HEK293 (cell line): ENCODE measurements around the gene SLC35F5.

ENCODE experiments used
- CTCF ChIA-PET: fragments of 350-600 bp; formaldehyde crosslinking; extraction: SDS; loops from one replicate; lab custom pipeline; 2021; ENCODE audit warnings: antibody characterized with exemption; lab: Yijun Ruan, JAX
- POLR2A ChIA-PET: fragments of 300-600 bp; formaldehyde crosslinking; extraction: SDS; loops from one replicate; lab custom pipeline; 2020; ENCODE audit warnings: antibody characterized with exemption, inconsistent platforms; lab: Yijun Ruan, JAX
- H3K27ac ChIP-seq: fragments of 200-500 bp; sonication (Bioruptor generic); 2 replicates; pipeline ENCODE4 v1.5.1; 2014; ENCODE audit warnings: low read depth, low read length, control low read depth, inconsistent platforms; ENCODE audit errors: extremely low read depth
- H3K36me3 ChIP-seq, 2 experiments: fragments of 200-500 bp in 1 of 2; sonication (Bioruptor generic) in 1 of 2; 1 replicate in 1 of 2; 2 replicates in 1 of 2; pipeline ENCODE4 v1.5.1; 2014 to 2017; ENCODE audit warnings: inconsistent platforms in 2 of 2, low read length in 2 of 2; ENCODE audit not compliant: control insufficient read depth in 2 of 2, insufficient read depth in 1 of 2
- H3K4me1 ChIP-seq: fragments of 200-500 bp; sonication (Bioruptor generic); 2 replicates; pipeline ENCODE4 v1.5.1; 2014; ENCODE audit warnings: mild to moderate bottlenecking, low read length, inconsistent platforms; ENCODE audit not compliant: control insufficient read depth, insufficient read depth
- H3K4me3 ChIP-seq: 2 replicates; pipeline ENCODE4 v1.5.1; 2011; ENCODE audit warnings: low read depth, mild to moderate bottlenecking, control low read depth, low read length, moderate library complexity
- H3K9me3 ChIP-seq: fragments of 200-500 bp; sonication (Bioruptor generic); 2 replicates; pipeline ENCODE4 v1.5.1; 2014; ENCODE audit warnings: low read depth, low read length, inconsistent platforms; ENCODE audit not compliant: control insufficient read depth, insufficient read depth
- CTCF ChIP-seq: fragments of 450-650 bp; formaldehyde crosslinking; IDR thresholded peaks from 2 replicates; pipeline ENCODE4 v1.5.1; 2016; ENCODE audit warnings: missing biosample characterization, missing genetic modification characterization
- FEZF1 ChIP-seq: fragments of 450-650 bp; formaldehyde crosslinking; IDR thresholded peaks from 2 replicates; pipeline ENCODE4 v1.5.1; 2016; ENCODE audit warnings: missing biosample characterization, missing genetic modification characterization
- KLF1 ChIP-seq: fragments of 450-650 bp; formaldehyde crosslinking; IDR thresholded peaks from 2 replicates; pipeline ENCODE4 v1.5.1; 2016; ENCODE audit warnings: missing biosample characterization, missing genetic modification characterization
- PRDM1 ChIP-seq: fragments of 450-650 bp; formaldehyde crosslinking; IDR thresholded peaks from 2 replicates; pipeline ENCODE4; 2016; ENCODE audit warnings: missing biosample characterization, missing genetic modification characterization
- SALL2 ChIP-seq: fragments of 450-650 bp; formaldehyde crosslinking; IDR thresholded peaks from 2 replicates; pipeline ENCODE4 v1.5.0; 2017; ENCODE audit warnings: missing biosample characterization, mild to moderate bottlenecking, missing genetic modification characterization, borderline replicate concordance
- TCF7L2 ChIP-seq: IDR thresholded peaks from 2 replicates; pipeline ENCODE4 v1.6.1; 2011; ENCODE audit warnings: low read depth, mild to moderate bottlenecking, inconsistent platforms, low read length, moderate library complexity, borderline replicate concordance
- TRIM28 ChIP-seq: IDR thresholded peaks from 2 replicates; pipeline ENCODE4 v1.6.1; 2011; ENCODE audit warnings: low read length, control low read depth, borderline replicate concordance
- ZBTB10 ChIP-seq: fragments of 450-650 bp; formaldehyde crosslinking; IDR thresholded peaks from 2 replicates; pipeline ENCODE4 v1.5.1; 2016; ENCODE audit warnings: missing biosample characterization, missing genetic modification characterization
- ZBTB7A ChIP-seq: fragments of 450-650 bp; formaldehyde crosslinking; IDR thresholded peaks from 2 replicates; pipeline ENCODE4 v1.5.1; 2016; ENCODE audit warnings: low read depth, missing biosample characterization, missing genetic modification characterization
- ZNF211 ChIP-seq: fragments of 450-650 bp; formaldehyde crosslinking; IDR thresholded peaks from 2 replicates; pipeline ENCODE4 v1.5.1; 2016; ENCODE audit warnings: low read depth, missing biosample characterization, missing genetic modification characterization
- ZNF239 ChIP-seq: fragments of 450-650 bp; formaldehyde crosslinking; IDR thresholded peaks from 2 replicates; pipeline ENCODE4 v1.5.1; 2016; ENCODE audit warnings: missing biosample characterization, missing genetic modification characterization
- ZNF335 ChIP-seq: fragments of 450-650 bp; formaldehyde crosslinking; conservative IDR thresholded peaks from 2 replicates; pipeline ENCODE4 v1.5.1; 2016; ENCODE audit warnings: missing biosample characterization, missing genetic modification characterization
- ZNF473 ChIP-seq: fragments of 450-650 bp; formaldehyde crosslinking; IDR thresholded peaks from 2 replicates; pipeline ENCODE4 v1.5.1; 2017; ENCODE audit warnings: missing biosample characterization, missing genetic modification characterization
- ZNF549 ChIP-seq: fragments of 450-650 bp; IDR thresholded peaks from 2 replicates; pipeline ENCODE4 v1.5.1; 2018; ENCODE audit warnings: missing biosample characterization, missing genetic modification characterization, mild to moderate bottlenecking, inconsistent platforms, moderate library complexity
- ZNF558 ChIP-seq: fragments of 450-650 bp; formaldehyde crosslinking; IDR thresholded peaks from 2 replicates; pipeline ENCODE4 v1.5.1; 2016; ENCODE audit warnings: missing biosample characterization, missing genetic modification characterization
- ZNF585B ChIP-seq: fragments of 450-650 bp; formaldehyde crosslinking; IDR thresholded peaks from 2 replicates; pipeline ENCODE4 v1.5.1; 2016; ENCODE audit warnings: missing biosample characterization, missing genetic modification characterization
- ZNF610 ChIP-seq: fragments of 450-650 bp; formaldehyde crosslinking; IDR thresholded peaks from 2 replicates; pipeline ENCODE4 v1.5.1; 2016; ENCODE audit warnings: missing biosample characterization, missing genetic modification characterization, borderline replicate concordance
- ZNF621 ChIP-seq: fragments of 450-650 bp; formaldehyde crosslinking; IDR thresholded peaks from 2 replicates; pipeline ENCODE4 v1.5.1; 2017; ENCODE audit warnings: missing biosample characterization, missing genetic modification characterization
- ZNF623 ChIP-seq: fragments of 450-650 bp; formaldehyde crosslinking; IDR thresholded peaks from 2 replicates; pipeline ENCODE4 v1.5.1; 2016; ENCODE audit warnings: missing biosample characterization, missing genetic modification characterization
- ZNF658 ChIP-seq: fragments of 450-650 bp; formaldehyde crosslinking; IDR thresholded peaks from 2 replicates; pipeline ENCODE4; 2016; ENCODE audit warnings: missing biosample characterization, missing genetic modification characterization
- ZNF777 ChIP-seq: fragments of 450-650 bp; formaldehyde crosslinking; IDR thresholded peaks from 2 replicates; pipeline ENCODE4 v1.5.1; 2017; ENCODE audit warnings: missing biosample characterization, missing genetic modification characterization, borderline replicate concordance
- ZXDB ChIP-seq: fragments of 450-650 bp; formaldehyde crosslinking; IDR thresholded peaks from 2 replicates; pipeline ENCODE4 v1.5.1; 2016; ENCODE audit warnings: missing biosample characterization, missing genetic modification characterization
- TF ChIP-seq, protein P1 (sequence below): fragments of 450-650 bp; formaldehyde crosslinking; IDR thresholded peaks from 2 replicates; pipeline ENCODE4 v1.5.1; 2016; ENCODE audit warnings: missing biosample characterization, missing genetic modification characterization
- TF ChIP-seq, protein P2 (sequence below): fragments of 450-650 bp; formaldehyde crosslinking; IDR thresholded peaks from 2 replicates; pipeline ENCODE4 v1.5.1; 2016; ENCODE audit warnings: missing biosample characterization, missing genetic modification characterization
- TF ChIP-seq, protein P3 (sequence below): fragments of 450-650 bp; formaldehyde crosslinking; IDR thresholded peaks from 2 replicates; pipeline ENCODE4 v1.5.1; 2016; ENCODE audit warnings: missing biosample characterization, missing genetic modification characterization

The SLC35F5 gene

GRCh38 chr2:113724010-113724409, 32.4 kb downstream of the SLC35F5 start:
- TF ChIP-seq SALL2 (tag by site-specific recombination) (no peak), FEZF1 (tag by site-specific recombination) (peak; percentile 34; the same call in 1 of the 2 replicates), TRIM28 (no peak)
- ChIA-PET POLR2A (no interaction called here), CTCF (interaction anchor here (0.5 to 1.4 kb wide), 4 partner anchors 13 to 46 kb away, joined by 3 to 7 read pairs (median 4); partner anchors contain the start of gene SLC35F5)
- H3K4me1 ChIP-seq: no peaks in the 10 kb centered on the region
- no peaks in the 10 kb centered on the region for H3K9me3 ChIP-seq
- H3K4me3 ChIP-seq: no peak overlapping the region
- H3K36me3 ChIP-seq: peaks cover 4 to 36% of the 10 kb centered on the region in 2 experiments
- H3K27ac ChIP-seq: no peak overlapping the region

DNA sequence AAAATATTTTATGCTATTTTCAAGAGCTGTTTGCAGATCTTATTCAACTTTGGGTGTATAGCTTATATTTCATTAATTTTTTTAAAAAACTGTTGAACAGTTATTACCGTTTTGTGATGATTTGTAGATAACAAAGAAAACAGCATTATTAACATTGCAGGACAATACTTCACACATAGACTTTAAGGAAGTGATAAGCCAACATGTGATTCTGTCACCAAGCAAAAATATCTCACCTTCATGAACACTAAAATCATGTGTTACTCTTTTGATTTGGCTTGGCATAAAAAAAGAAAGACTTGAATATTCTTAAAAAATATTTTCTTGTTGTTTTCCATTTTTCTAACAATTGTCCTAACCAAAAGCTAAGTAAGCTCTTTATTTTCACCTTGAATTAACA, 33.0 kb downstream of the SLC35F5 start:
- ChIA-PET CTCF (interaction anchor here (0.5 to 1.4 kb wide), 4 partner anchors 17 to 45 kb away, joined by 3 to 7 read pairs (median 4); partner anchors contain the start of gene SLC35F5), POLR2A (no interaction called here)
- no peaks in the 10 kb centered on the region for H3K9me3 ChIP-seq
- H3K27ac ChIP-seq: no peak overlapping the region
- peaks cover 4 to 33% of the 10 kb centered on the region in 2 experiments for H3K36me3 ChIP-seq
- H3K4me1 ChIP-seq: no peaks in the 10 kb centered on the region
- H3K4me3 ChIP-seq: no peak overlapping the region
- no peak for TF ChIP-seq ZNF658 (tag by site-specific recombination)
- no peak for TF ChIP-seq ZNF623 (tag by site-specific recombination)
- TF ChIP-seq ZXDB: no peak
- TF ChIP-seq, protein P1, sequence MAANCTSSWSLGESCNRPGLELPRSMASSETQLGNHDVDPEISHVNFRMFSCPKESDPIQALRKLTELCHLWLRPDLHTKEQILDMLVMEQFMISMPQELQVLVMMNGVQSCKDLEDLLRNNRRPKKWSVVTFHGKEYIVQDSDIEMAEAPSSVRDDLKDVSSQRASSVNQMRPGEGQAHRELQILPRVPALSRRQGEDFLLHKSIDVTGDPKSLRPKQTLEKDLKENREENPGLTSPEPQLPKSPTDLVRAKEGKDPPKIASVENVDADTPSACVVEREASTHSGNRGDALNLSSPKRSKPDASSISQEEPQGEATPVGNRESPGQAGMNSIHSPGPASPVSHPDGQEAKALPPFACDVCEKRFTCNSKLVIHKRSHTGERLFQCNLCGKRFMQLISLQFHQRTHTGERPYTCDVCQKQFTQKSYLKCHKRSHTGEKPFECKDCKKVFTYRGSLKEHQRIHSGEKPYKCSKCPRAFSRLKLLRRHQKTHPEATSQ (tag by site-specific recombination): no peak
- TF ChIP-seq TCF7L2: no peak
- TF ChIP-seq ZNF549 (tag by site-specific recombination): no peak
- no peak for TF ChIP-seq ZNF239
- no peak for TF ChIP-seq ZNF621 (tag by site-specific recombination)
- no peak for TF ChIP-seq ZNF585B (tag by site-specific recombination)
- no peak for TF ChIP-seq ZNF211 (tag by site-specific recombination)
- no peak for TF ChIP-seq PRDM1
- no peak for TF ChIP-seq ZNF473 (tag by site-specific recombination)
- TF ChIP-seq, protein P2, sequence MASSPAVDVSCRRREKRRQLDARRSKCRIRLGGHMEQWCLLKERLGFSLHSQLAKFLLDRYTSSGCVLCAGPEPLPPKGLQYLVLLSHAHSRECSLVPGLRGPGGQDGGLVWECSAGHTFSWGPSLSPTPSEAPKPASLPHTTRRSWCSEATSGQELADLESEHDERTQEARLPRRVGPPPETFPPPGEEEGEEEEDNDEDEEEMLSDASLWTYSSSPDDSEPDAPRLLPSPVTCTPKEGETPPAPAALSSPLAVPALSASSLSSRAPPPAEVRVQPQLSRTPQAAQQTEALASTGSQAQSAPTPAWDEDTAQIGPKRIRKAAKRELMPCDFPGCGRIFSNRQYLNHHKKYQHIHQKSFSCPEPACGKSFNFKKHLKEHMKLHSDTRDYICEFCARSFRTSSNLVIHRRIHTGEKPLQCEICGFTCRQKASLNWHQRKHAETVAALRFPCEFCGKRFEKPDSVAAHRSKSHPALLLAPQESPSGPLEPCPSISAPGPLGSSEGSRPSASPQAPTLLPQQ (tag by site-specific recombination): no peak
- no peak for TF ChIP-seq ZNF558 (tag by site-specific recombination)

DNA sequence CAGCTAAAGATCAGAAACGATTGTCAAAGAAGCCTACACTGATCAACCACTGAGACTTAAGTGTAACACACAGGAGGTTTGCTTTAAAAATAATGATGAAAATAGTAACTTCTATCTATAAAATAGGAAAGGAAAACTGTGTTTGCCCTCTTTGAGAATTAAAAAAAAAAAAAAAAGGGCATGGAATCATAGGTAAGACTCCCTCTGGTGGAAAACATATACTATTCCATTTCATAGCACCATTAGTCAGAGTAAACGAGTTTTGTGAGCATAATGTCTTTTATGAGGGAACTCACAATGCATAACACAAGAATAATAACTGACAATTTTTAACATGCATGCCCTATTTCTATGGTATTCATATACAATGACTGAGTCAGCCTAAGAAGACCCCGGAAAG, 36.3 kb downstream of the SLC35F5 start:
- no peaks in the 10 kb centered on the region for H3K9me3 ChIP-seq
- ChIA-PET CTCF (interaction anchor here (0.6 to 1.2 kb wide), 3 partner anchors 19 to 230 kb away, joined by 3 to 4 read pairs (median 3); no protein-coding TSS in a partner anchor), POLR2A (no interaction called here)
- H3K4me3 ChIP-seq: no peak overlapping the region
- no peak overlapping the region for H3K27ac ChIP-seq
- H3K36me3 ChIP-seq: peaks cover 8 to 41% of the 10 kb centered on the region in 2 experiments
- H3K4me1 ChIP-seq: no peaks in the 10 kb centered on the region
- TF ChIP-seq PRDM1: peak; percentile 48; the same call in 1 of the 2 replicates
- TF ChIP-seq CTCF: peak; percentile 31; the same call in 1 of the 2 replicates
- TF ChIP-seq ZNF335: no peak
- no peak for TF ChIP-seq KLF1
- no peak for TF ChIP-seq ZBTB10 (tag by site-specific recombination)
- TF ChIP-seq, protein P3, sequence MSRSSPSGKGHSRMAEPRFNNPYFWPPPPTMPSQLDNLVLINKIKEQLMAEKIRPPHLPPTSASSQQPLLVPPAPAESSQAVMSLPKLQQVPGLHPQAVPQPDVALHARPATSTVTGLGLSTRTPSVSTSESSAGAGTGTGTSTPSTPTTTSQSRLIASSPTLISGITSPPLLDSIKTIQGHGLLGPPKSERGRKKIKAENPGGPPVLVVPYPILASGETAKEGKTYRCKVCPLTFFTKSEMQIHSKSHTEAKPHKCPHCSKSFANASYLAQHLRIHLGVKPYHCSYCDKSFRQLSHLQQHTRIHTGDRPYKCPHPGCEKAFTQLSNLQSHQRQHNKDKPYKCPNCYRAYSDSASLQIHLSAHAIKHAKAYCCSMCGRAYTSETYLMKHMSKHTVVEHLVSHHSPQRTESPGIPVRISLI (tag by site-specific recombination): no peak
- TF ChIP-seq ZBTB7A (tag by site-specific recombination): no peak
- TF ChIP-seq ZNF777 (tag by site-specific recombination): no peak
- TF ChIP-seq ZNF610: no peak
